ENCODE results near the gene C3orf18. TPM values are rescaled to one million over a fixed set of nuclear protein-coding genes. Genes with fewer than 3 reads are reported as not detected.

C3orf18 gene
- total and polyA plus RNA-seq, 9 of the 15 experiments (the other 6 are each of a cell fraction or from before 2014, with no cell fraction given) = 0.01 to 2.3 (median 0.94) TPM

- TF ChIP-seq, protein P1, sequence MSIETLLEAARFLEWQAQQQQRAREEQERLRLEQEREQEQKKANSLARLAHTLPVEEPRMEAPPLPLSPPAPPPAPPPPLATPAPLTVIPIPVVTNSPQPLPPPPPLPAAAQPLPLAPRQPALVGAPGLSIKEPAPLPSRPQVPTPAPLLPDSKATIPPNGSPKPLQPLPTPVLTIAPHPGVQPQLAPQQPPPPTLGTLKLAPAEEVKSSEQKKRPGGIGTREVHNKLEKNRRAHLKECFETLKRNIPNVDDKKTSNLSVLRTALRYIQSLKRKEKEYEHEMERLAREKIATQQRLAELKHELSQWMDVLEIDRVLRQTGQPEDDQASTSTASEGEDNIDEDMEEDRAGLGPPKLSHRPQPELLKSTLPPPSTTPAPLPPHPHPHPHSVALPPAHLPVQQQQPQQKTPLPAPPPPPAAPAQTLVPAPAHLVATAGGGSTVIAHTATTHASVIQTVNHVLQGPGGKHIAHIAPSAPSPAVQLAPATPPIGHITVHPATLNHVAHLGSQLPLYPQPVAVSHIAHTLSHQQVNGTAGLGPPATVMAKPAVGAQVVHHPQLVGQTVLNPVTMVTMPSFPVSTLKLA (conservative IDR thresholded peaks at IDR 0.05) = peak; percentile 97 to 99
- TF ChIP-seq, protein P2, sequence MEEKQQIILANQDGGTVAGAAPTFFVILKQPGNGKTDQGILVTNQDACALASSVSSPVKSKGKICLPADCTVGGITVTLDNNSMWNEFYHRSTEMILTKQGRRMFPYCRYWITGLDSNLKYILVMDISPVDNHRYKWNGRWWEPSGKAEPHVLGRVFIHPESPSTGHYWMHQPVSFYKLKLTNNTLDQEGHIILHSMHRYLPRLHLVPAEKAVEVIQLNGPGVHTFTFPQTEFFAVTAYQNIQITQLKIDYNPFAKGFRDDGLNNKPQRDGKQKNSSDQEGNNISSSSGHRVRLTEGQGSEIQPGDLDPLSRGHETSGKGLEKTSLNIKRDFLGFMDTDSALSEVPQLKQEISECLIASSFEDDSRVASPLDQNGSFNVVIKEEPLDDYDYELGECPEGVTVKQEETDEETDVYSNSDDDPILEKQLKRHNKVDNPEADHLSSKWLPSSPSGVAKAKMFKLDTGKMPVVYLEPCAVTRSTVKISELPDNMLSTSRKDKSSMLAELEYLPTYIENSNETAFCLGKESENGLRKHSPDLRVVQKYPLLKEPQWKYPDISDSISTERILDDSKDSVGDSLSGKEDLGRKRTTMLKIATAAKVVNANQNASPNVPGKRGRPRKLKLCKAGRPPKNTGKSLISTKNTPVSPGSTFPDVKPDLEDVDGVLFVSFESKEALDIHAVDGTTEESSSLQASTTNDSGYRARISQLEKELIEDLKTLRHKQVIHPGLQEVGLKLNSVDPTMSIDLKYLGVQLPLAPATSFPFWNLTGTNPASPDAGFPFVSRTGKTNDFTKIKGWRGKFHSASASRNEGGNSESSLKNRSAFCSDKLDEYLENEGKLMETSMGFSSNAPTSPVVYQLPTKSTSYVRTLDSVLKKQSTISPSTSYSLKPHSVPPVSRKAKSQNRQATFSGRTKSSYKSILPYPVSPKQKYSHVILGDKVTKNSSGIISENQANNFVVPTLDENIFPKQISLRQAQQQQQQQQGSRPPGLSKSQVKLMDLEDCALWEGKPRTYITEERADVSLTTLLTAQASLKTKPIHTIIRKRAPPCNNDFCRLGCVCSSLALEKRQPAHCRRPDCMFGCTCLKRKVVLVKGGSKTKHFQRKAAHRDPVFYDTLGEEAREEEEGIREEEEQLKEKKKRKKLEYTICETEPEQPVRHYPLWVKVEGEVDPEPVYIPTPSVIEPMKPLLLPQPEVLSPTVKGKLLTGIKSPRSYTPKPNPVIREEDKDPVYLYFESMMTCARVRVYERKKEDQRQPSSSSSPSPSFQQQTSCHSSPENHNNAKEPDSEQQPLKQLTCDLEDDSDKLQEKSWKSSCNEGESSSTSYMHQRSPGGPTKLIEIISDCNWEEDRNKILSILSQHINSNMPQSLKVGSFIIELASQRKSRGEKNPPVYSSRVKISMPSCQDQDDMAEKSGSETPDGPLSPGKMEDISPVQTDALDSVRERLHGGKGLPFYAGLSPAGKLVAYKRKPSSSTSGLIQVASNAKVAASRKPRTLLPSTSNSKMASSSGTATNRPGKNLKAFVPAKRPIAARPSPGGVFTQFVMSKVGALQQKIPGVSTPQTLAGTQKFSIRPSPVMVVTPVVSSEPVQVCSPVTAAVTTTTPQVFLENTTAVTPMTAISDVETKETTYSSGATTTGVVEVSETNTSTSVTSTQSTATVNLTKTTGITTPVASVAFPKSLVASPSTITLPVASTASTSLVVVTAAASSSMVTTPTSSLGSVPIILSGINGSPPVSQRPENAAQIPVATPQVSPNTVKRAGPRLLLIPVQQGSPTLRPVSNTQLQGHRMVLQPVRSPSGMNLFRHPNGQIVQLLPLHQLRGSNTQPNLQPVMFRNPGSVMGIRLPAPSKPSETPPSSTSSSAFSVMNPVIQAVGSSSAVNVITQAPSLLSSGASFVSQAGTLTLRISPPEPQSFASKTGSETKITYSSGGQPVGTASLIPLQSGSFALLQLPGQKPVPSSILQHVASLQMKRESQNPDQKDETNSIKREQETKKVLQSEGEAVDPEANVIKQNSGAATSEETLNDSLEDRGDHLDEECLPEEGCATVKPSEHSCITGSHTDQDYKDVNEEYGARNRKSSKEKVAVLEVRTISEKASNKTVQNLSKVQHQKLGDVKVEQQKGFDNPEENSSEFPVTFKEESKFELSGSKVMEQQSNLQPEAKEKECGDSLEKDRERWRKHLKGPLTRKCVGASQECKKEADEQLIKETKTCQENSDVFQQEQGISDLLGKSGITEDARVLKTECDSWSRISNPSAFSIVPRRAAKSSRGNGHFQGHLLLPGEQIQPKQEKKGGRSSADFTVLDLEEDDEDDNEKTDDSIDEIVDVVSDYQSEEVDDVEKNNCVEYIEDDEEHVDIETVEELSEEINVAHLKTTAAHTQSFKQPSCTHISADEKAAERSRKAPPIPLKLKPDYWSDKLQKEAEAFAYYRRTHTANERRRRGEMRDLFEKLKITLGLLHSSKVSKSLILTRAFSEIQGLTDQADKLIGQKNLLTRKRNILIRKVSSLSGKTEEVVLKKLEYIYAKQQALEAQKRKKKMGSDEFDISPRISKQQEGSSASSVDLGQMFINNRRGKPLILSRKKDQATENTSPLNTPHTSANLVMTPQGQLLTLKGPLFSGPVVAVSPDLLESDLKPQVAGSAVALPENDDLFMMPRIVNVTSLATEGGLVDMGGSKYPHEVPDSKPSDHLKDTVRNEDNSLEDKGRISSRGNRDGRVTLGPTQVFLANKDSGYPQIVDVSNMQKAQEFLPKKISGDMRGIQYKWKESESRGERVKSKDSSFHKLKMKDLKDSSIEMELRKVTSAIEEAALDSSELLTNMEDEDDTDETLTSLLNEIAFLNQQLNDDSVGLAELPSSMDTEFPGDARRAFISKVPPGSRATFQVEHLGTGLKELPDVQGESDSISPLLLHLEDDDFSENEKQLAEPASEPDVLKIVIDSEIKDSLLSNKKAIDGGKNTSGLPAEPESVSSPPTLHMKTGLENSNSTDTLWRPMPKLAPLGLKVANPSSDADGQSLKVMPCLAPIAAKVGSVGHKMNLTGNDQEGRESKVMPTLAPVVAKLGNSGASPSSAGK (IDR thresholded peaks at IDR 0.05) = peak; percentile 66
- TF ChIP-seq, protein P3, sequence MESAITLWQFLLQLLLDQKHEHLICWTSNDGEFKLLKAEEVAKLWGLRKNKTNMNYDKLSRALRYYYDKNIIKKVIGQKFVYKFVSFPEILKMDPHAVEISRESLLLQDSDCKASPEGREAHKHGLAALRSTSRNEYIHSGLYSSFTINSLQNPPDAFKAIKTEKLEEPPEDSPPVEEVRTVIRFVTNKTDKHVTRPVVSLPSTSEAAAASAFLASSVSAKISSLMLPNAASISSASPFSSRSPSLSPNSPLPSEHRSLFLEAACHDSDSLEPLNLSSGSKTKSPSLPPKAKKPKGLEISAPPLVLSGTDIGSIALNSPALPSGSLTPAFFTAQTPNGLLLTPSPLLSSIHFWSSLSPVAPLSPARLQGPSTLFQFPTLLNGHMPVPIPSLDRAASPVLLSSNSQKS (CRISPR knock-in tag; IDR thresholded peaks at IDR 0.05) = no peak
- TF ChIP-seq ILK (tag; IDR thresholded peaks at IDR 0.05; ENCODE audit: borderline replicate concordance, low read depth) (no peak), KDM5B (IDR thresholded peaks at IDR 0.05; ENCODE audit: insufficient replicate concordance, low read depth, low read length) (no peak), ESRRA (IDR thresholded peaks at IDR 0.05; ENCODE audit: borderline replicate concordance, low read depth) (no peak), JUNB (CRISPR knock-in tag; conservative IDR thresholded peaks at IDR 0.05) (no peak), HNRNPH1 (optimal IDR thresholded peaks at IDR 0.05; ENCODE audit: low read depth, low read length) (no peak), TBL1XR1 (IDR thresholded peaks at IDR 0.05; ENCODE audit: low read length in 2 of 2) (no peak), FOS (IDR thresholded peaks at IDR 0.05; ENCODE audit: extremely low read depth, insufficient read length) (no peak), IRF2 (CRISPR knock-in tag; IDR thresholded peaks at IDR 0.05) (peak; percentile 29; the same call in 1 of the 2 replicates), CEBPB (tag; IDR thresholded peaks at IDR 0.05) (no peak)
- TF ChIP-seq, protein P4, sequence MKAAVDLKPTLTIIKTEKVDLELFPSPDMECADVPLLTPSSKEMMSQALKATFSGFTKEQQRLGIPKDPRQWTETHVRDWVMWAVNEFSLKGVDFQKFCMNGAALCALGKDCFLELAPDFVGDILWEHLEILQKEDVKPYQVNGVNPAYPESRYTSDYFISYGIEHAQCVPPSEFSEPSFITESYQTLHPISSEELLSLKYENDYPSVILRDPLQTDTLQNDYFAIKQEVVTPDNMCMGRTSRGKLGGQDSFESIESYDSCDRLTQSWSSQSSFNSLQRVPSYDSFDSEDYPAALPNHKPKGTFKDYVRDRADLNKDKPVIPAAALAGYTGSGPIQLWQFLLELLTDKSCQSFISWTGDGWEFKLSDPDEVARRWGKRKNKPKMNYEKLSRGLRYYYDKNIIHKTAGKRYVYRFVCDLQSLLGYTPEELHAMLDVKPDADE (conservative IDR thresholded peaks at IDR 0.05; ENCODE audit: control insufficient read depth, low read depth, low read length) = peak; percentile 91
These were observed 41.6 kb downstream of the C3orf18 start (continued) for GRCh38 chr3:50525987-50526386.
